Measurements from ENCODE around the gene TMEM87B. TPM values are rescaled to one million over a fixed set of nuclear protein-coding genes. Genes with fewer than 3 reads are reported as not detected.
A peak's percentile ranks its signal among the peaks of the same experiment; 100 is the strongest.

TMEM87B gene
- total and polyA plus RNA-seq, 4 donors, result 11.2 to 26.4 (median 18.1) TPM

GRCh38 chr2:112143150-112143549 lies 88.1 kb downstream of the TMEM87B start:
- no peak for TF ChIP-seq CTCF (IDR thresholded peaks at IDR 0.05; ENCODE audit: control extremely low read depth, extremely low read depth)
- Histone ChIP-seq H3K4me3 (no peak overlapping the region), H3K36me3 (ENCODE audit: control insufficient read depth in 4 of 4, insufficient read depth in 4 of 4, low read length in 4 of 4) (peaks cover 0 to 3% (median 0%) of the 10 kb centered on the region in 4 donors), H3K4me1 (ENCODE audit: control insufficient read depth in 5 of 5, insufficient read depth in 5 of 5, low read length in 5 of 5) (peaks cover 0 to 2% (median 0%) of the 10 kb centered on the region in 5 donors), H3K27me3 (ENCODE audit: control insufficient read depth in 3 of 3, insufficient read depth in 3 of 3, low read length in 2 of 3) (peaks cover 0 to 12% (median 0%) of the 10 kb centered on the region in 3 donors), H3K9me3 (ENCODE audit: control insufficient read depth in 4 of 4, insufficient read depth in 3 of 4, low read length in 3 of 4) (no peaks in the 10 kb centered on the region), H3K27ac (ENCODE audit: low read depth in 1 of 2, low read length in 1 of 2) (no peak overlapping the region), H3K9ac (ENCODE audit: insufficient read depth in 1 of 2, low read length in 2 of 2) (no peak overlapping the region)
- no peak for ATAC-seq (ENCODE audit: insufficient read depth, low FRiP score)
- no peak for DNase-seq
- WGBS, 2 donors, result 89 to 100% methylated on average over 5 of the region's 5 CpGs

GRCh38 chr2:112144966-112145365 lies 89.9 kb downstream of the TMEM87B start:
- Histone ChIP-seq H3K9me3 (ENCODE audit: control insufficient read depth in 4 of 4, insufficient read depth in 3 of 4, low read length in 3 of 4) (peaks cover 0 to 2% (median 0%) of the 10 kb centered on the region in 4 donors), H3K27me3 (ENCODE audit: control insufficient read depth in 3 of 3, insufficient read depth in 3 of 3, low read length in 2 of 3) (peaks cover 0 to 12% (median 0%) of the 10 kb centered on the region in 3 donors), H3K36me3 (ENCODE audit: control insufficient read depth in 4 of 4, insufficient read depth in 4 of 4, low read length in 4 of 4) (peaks cover 0 to 3% (median 0%) of the 10 kb centered on the region in 4 donors), H3K4me3 (no peak overlapping the region), H3K27ac (ENCODE audit: low read depth in 1 of 2, low read length in 1 of 2) (no peak overlapping the region), H3K9ac (ENCODE audit: insufficient read depth in 1 of 2, low read length in 2 of 2) (no peak overlapping the region), H3K4me1 (ENCODE audit: control insufficient read depth in 5 of 5, insufficient read depth in 5 of 5, low read length in 5 of 5) (peaks cover 0 to 3% (median 0%) of the 10 kb centered on the region in 5 donors)
- TF ChIP-seq CTCF (IDR thresholded peaks at IDR 0.05; ENCODE audit: control extremely low read depth, extremely low read depth), result no peak
- ATAC-seq (ENCODE audit: insufficient read depth, low FRiP score) (no peak), DNase-seq (no peak)
- 92 to 94% methylated on average over 6 of the region's 6 CpGs for WGBS, 2 donors

GRCh38 chr2:112147382-112148168 lies 92.5 kb downstream of the TMEM87B start:
- Histone ChIP-seq H3K36me3 (ENCODE audit: control insufficient read depth in 4 of 4, insufficient read depth in 4 of 4, low read length in 4 of 4) (peaks cover 0 to 3% (median 0%) of the 10 kb centered on the region in 4 donors), H3K4me1 (ENCODE audit: control insufficient read depth in 5 of 5, insufficient read depth in 5 of 5, low read length in 5 of 5) (peaks cover 0 to 4% (median 0%) of the 10 kb centered on the region in 5 donors), H3K4me3 (no peak overlapping the region), H3K9me3 (ENCODE audit: control insufficient read depth in 4 of 4, insufficient read depth in 3 of 4, low read length in 3 of 4) (peaks cover 0 to 2% (median 0%) of the 10 kb centered on the region in 4 donors), H3K27me3 (ENCODE audit: control insufficient read depth in 3 of 3, insufficient read depth in 3 of 3, low read length in 2 of 3) (peaks cover 0 to 4% (median 0%) of the 10 kb centered on the region in 3 donors), H3K9ac (ENCODE audit: insufficient read depth in 1 of 2, low read length in 2 of 2) (no peak overlapping the region), H3K27ac (ENCODE audit: low read depth in 1 of 2, low read length in 1 of 2) (no peak overlapping the region)
- WGBS, 2 donors, result 91 to 92% methylated on average over 17 of the region's 17 CpGs
- peak in 1 of 3 donors; percentile 7 for DNase-seq
- TF ChIP-seq CTCF (IDR thresholded peaks at IDR 0.05; ENCODE audit: control extremely low read depth, extremely low read depth), result no peak
- no peak for ATAC-seq (ENCODE audit: insufficient read depth, low FRiP score)
